Measurements from ENCODE around the gene PDGFD.

The PDGFD gene

DNA sequence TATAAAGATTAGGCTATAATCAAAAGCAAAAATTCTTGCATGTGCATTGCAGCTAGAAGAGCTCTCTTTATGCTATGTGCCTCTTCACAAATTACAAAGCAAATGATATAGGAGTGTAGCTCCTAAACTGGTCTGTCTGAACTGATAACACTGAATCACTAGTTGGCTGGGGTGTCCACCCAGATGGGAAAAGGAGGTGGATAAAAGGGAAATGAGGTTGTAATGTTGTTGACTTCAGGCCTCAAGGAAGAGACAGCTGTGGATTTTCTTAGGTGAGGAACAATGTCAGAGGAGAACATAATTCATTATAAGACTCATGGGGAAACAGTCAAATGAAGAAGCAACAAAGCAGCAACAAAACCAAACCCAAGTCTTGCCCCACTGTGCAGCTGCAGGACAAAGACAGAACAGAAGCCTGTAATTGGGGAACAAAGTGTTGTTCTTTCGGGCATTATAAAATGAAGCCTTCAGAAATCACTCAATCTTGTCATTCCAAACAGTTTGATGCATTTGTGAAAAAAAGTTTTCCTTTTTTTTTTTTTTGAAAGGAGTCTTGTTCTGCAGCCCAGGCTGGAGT, 257.6 kb downstream of the PDGFD start:
- no peak for DNase-seq

DNA sequence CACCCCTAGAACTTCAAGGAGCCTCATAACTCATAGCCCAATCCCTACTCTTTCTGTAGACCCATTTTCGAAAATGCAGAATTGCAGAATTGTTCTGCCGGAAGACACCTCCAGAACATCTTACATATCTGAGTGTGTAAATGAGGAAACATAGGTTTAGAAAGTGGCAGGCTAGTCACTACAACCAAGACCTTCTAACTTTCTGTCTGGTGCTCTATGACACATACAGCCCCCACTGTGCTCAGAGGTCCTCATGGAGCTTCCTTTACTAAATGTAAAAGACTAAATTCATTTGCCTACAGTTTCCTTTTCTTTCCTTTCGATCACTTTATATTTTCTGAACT, 259.7 kb downstream of the PDGFD start:
- DNase-seq = no peak

DNA sequence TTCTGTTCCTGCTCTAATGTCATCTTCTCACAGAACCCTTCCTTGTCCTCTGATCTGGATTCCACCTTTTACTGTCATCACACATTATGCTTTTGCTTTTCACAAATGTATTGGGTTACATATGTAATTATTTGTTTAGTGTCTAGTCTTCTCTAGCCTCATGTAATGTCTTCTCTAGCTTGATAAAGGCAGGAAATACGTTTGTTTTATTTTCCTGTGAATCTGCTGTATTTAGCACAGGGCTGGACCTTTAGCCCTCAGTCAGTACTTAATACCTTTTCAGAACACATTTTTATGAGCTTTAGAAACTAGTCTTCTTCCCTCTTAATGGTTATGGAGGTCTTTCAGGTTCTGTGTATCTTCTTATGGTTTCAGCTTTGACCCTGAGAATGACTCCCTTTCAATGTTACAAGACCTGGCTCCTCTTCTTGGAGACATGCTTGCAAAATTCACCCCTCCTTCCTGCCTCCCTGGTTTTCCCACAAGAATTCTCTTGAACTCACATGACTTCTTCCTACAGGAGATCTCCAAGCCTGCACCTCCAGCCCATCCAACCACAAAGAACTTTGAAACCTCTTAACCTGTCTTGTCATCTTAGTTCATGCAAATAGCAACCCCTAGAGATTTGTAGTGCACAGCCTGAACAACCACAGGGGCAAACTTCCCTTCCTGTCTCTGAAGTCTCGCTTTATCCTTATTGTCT, 260.2 kb downstream of the PDGFD start:
- no peak for DNase-seq

DNA sequence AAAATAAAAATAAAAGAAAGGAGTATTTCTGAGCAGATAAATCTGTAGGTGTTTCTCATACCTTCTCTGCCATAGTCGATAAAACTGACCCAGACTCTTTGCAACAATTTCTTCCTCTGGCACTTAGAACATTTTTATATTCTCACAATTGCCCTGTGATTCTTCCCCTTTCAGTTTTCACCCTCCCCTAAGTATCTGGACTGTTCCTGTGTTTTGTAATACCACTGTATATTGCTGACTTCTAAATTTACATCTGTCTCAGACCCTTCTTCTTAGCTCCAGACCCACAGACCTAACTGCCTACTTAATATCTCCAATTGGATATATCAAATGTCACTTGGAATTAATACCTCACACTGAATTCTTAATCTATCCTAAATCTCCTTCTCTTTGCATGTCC, 261.0 kb downstream of the PDGFD start:
- DNase-seq = no peak

DNA sequence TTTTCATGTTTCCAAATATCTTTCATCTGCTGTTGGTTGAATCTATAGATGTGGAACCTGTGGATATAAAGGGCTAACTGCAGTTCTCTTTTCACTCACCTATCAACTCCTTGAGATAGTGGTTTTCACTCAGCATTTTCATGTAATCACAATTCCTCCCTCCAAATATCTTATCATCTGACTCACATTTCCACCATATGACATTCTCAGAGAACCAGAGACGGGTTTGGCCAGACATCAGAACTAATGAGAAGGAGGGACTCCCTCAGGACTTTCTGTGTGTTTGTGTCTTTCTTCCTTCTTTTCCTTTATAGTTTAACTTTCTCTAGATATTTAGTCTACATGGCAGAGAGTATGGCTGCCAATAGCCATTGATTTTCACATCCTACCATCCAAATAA, 262.3 kb downstream of the PDGFD start:
- no peak for DNase-seq

DNA sequence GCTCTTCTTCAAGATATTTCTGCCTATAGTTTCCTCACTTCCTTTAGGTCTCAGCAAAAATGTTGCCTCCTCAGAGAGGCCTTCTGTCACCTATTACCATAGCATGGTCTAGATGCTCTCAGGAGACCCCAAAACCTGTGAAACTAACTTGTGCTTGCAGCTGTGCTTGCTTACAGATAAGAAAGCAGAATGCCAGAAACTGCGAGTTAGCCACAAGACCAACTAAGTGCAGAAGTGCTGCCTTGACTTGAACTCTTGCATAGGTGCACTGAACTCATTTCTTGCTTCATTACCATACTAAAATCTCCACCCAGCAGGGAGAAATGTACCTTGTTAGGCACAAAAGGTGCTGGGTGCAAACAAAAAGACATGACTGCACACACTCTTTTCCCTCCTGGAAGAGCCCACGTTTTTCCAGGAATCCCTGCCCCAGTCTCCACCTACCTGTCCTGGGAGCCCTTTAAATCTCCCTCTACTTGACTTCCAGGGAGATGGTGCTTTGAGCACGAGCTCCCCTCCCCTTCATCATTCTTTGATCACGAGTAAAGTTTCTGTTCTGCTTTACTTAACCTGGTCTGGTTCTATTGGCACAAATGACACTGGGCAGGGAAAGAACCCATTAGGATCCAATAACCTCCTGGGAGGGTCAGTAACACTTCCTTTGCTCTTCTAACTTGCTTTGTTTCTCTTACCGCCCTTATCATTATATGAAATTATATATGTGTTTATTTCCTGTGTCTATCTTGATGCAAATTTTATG, 265.2 kb downstream of the PDGFD start:
- DNase-seq = no peak

DNA sequence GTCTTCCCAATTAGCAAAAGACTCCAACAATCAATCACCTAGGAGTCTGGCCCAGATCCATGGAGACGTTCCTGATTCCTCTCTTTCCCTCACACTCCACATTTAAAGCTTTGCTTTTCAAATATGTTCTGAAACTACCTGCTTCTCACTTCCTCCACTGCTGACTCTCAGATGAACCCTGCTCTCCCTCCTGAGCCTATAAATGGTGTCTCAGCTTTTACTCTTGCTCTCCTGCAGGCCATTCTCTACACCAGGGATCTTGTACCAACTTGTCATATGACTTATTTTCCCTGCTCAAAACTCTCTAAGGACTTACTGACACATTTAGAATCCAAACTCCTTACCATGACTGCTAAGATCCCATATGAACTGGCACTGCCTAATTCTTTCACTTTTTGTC, 265.9 kb downstream of the PDGFD start:
- no peak for DNase-seq

DNA sequence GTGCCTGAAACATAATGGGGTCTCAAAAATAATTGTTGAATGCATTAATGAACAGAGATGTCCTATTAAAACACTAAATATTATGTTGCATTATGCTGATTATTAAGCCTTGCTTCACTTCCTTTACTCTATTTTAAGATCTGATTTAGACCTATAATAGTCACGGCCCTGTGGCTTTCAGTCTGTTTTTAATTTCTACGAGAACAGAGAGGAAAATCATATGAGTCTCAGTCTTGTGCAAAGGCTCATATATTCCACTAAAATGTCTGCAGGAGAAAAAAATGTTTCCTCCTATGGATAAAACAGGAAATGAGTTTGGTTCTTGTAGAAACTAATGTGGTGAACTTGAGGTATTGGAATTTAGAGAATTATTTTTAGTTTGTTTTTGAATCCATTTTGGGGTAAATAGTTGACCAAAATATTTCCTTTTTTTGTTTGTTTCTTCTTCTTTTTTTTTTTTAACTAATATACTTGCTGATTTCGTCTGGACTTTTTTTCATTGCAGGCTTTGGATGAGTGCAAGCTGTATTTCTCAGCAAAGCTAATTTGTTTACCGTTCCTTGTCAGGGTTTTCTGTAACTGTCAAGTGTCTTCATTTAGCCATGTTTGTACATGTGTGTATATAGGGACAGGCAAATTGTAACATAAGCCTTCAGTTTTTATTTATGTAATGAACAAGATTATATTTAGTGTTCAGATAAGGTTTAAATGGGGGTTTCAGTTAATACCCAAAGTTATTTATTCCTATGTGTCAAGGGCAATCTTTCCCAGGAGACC, 266.6 kb downstream of the PDGFD start:
- DNase-seq = no peak

DNA sequence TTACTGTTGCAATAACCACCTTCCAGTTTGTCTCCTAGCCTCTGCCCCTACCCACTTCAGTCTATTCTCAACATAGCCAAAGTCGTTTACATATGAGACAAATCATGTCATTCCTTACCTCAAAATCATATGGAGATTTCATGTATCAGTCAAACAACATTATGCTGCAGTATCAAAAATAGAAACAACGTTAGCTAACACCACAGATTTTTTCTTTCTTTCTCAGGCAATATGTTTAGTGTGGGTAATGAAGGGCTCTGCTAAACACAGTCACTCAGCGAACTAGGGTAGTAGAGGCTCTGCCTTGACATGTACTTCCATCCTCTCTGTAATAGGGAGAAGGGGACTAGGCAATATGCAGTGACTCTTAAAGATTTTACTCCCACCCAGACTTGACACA, 268.8 kb downstream of the PDGFD start:
- DNase-seq = no peak

DNA sequence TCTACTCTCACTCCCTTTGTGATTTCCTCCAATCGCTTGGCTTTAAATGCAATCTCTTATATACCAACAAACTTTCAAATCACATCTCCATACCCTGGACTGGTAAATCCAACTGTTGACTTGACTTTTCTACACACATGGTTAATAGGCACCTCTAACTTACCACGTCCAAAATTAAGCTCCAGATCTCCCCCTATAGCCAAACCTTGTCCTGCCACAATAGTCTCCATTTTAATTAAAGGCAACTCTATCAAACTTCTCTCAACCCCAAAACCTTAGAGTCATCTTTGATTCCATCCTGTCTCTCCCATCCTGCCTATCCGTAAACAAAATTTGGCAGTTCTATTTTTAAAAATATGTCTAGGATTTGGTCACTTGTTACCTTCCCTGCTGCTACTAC, 269.3 kb downstream of the PDGFD start:
- DNase-seq = no peak

DNA sequence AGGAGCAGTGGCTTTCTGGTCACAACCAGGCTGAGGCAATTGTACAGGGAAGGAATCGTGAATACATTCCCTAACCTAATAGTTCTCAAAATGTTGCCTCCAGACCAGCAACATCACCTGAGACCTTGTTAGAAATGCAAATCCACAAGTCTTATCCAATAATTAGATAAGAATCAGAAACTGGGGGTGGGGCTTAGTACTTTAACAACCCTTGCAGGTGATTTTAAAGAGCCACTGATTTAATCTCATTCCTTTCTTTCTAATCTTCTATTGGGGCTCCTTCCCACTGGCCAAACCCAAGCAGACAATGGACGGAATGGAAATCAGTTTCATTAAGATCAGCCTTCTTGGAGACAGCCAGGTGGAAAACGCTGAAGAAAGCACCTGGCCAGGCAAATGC, 269.9 kb downstream of the PDGFD start:
- no peak for DNase-seq

DNA sequence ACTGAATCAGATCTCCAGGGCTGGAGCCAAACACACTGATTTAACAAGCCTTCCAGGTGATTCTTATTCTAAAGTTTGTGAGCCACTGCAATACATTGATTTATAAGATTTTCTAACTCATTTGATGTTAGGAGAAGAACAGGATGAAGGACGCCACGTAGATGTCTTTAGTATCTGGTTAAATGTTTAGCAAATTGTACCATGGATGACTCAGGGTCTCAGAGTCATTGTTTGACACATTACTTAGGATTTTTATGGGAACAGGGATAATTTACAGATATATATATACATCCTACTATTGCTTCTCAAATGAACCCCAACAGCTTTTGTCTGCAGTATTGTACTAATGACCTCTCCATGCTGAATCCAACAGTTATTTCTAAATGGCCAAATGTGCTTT, 270.6 kb downstream of the PDGFD start:
- DNase-seq = no peak

DNA sequence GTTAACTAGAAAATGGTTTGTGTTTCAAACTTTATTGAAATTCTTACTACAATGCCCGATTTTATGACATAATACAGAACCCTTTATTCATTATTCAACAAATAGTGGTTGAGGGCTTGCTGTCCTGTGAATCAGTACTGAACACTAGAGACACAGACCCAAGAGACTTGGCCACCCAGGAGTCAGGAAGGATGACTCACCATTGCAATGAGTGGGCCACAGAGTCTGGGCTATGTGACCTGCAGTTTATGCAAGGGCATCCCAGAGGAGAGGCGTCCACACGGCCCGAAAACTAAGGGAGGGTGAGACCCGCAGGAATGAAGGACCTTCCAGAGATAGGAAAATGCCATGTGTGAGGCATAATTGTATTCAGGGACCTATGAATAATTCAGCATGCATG, 271.3 kb downstream of the PDGFD start:
- DNase-seq = no peak

DNA sequence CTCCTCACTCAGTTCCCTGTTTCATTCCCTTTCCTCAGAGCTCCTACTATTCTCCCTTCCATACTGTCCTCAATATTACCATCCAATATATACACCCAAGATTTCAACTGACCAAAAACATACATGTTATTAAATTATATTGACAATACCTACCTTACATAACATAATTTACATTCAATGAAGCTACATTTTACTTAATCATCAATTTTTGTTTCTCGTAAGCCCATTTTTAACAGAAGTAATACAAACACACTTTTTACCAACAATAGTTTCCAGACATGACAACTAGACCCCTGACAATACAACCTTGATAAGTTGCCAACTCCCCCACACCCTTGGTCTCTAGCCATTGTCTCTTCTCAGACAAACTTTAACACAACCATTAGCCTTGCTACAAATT, 273.3 kb downstream of the PDGFD start:
- DNase-seq = no peak

DNA sequence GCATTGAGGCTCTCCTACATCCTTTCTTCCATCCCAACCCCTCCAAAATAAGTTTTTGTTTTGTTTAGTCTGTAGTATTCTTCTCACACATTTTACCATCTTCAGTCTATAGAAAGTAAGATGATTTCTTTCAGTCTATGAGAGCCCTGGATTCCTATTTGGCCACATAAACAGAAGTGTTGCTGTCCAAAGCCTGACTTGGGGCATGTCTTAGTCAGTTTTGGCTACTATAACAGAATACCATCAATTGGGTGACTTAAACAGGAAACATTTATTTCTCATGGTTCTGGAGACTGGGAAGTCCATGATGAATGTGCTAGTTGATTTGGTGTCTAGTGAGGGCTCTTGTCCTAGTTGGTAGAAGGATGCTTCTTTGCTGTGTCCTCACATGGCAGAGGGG, 274.3 kb downstream of the PDGFD start:
- no peak for DNase-seq

DNA sequence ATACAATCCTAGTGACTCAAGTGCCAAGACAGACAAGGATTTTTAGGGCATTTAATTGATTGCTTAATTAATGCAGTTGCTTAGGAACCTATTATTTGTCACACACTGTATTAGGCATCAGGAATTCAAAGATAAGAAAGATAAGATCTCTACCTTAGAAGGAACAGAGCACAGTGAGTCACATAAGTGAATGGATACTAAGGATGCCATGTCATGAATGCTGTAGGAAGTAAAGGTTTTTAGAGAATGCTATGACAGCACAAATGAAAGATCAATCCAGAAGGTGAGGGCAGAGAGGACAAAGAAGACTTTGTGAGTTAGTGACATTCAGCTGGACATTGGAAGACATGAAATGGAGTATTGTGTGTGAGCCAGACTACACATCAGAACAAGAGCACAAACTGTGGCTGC, 275.4 kb downstream of the PDGFD start:
- no peak for DNase-seq

DNA sequence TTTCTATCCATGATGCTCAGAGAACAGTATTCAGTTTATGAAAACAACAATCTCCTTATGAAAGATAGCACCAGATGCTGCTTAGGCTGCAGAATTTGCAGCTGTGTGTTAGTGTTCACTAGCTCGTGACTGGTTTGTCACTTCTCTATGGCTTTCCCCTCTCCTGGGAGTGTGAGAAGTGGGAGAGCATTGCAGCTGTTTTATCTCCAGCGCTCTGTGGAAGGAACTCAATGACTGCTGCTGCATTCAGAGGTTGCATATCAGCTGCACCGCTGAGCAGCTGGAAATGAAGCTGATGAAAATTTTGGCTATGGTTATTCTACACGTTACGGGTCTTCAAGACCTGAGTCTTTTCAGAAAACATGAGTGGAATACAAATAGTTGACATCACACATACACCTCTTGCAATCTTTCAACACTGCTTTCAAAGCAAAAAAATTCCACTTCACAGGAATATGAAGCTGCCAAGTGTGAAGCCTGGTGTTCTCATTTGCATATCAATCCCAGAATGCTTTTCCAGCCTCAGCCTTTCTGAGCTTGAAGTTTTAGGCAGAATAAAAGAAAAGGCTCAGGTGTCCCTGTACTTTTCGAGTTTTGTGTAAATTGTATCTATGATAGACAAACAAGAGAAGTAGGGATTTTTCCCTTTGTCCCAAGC, 276.8 kb downstream of the PDGFD start:
- DNase-seq = no peak

DNA sequence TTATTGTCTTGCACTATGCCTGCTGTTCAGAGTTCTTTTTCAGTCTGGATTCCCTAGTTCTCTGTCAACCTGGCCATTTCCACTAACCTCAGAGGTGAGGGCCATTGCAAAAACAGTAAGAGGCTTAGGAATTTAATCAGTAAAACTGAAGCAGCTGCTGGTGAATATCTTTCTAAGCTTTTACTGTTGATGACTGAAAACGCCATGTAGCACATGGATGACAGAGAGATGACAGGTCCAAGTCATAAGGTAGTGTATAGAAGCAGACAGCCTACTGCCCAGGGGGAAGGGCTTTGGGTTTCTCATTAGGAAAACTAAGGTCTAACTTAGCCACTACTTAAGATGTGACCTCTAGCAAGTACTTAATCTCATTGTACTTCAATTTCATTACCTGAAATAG, 280.1 kb downstream of the PDGFD start:
- no peak for DNase-seq

DNA sequence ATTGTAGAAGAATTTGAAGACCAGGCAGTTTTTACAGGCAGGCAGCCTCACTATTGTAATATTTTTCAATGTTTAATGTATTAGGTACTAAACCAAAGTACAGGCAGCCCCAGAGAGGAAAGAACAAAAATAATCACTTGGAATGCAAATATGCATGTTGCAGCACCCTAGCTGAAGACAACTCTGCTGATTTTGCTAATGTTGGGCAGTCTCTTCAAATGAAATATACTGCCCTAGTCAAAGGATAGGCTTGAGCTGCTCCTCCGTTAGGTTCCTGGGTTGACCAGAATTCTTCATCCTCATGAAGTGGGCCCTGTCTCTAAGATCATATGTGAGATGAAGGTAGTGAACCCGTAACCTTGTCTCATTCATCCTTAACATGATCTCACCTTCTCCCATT, 280.7 kb downstream of the PDGFD start:
- no peak for DNase-seq

DNA sequence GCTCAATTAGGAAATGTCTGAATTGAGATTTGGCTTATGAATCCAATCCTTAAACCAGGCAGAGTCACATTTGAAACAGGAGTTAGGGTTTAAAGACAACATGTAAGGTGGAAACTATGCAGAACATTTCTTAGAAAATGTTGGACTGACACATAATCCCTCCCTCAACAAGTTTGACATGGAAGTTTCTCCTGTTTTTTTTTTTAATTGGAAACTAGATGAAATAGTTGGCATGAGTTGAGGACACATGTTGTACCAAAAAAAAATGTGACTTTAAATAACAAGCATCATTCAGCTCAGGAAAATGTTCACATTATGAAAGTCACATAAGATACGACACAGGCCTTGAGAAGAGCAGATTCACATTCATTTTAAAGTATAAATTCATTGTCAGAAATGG, 282.4 kb downstream of the PDGFD start:
- DNase-seq = no peak

DNA sequence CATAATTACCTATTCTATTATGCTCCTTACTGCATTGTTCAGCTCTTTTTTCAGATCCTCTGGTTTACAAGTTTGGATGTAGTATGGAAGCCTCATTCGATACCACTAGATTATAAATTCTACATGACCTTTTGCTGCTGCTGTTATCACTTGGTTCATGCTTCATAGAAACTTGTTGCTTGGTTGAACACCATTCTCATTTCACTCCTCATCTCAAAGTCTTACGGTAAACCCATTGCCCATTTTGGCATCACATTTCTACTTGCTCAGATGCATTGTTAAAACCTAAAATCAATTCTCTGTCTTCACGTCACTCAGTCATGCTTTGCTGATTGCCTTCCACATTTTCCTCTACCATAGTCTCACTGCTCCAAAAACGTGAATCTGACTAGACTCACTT, 283.0 kb downstream of the PDGFD start:
- no peak for DNase-seq

DNA sequence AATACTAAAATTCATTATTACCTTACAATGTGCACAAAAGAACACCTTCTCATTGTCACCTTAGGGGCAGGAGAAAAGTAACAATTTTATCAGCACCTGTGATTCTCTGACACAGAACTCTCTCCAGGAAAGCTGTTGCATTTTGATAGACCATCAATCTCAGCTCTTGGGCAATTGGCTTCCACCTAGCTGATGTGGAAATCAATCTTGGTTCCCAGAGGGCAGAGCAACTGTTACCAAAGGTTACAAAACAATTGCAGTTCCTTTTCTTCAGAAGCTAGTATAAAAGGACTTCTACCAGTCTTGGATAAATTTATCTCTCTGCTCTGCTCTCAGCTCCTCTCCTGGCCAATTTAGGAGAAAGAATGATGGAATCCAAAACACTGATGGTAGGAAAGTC, 285.3 kb downstream of the PDGFD start:
- no peak for DNase-seq

DNA sequence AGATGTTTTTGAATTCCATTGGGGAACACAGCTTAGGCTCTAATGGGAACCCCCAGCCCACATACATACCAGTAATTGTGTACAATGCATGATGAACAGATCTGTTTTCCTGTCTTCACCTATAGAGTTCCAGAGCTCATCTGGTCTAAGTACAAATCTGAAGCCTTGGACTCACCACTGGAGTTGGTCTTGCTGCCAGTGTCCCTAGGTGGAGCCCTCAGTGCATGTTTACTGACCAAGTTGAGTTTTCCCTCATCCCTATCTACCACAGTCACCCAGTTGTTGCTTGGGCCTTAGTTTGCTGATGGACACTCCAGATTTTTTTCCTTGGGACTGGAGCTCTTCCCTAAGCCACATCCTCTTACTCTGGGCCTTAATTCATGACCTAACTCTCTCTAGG, 286.7 kb downstream of the PDGFD start:
- DNase-seq = no peak
